ENCODE results near the gene FAM193A.
"Not testable (repeated sequence)": the region's sequence is repeated elsewhere in the genome, so short reads cannot be mapped to it uniquely, and the experiment has no call there.

The FAM193A gene

GRCh38 chr4:2652415-2653160 lies 116.1 kb downstream of the FAM193A start:
- FAIRE-seq, result no peak

GRCh38 chr4:2660596-2661211 lies 124.3 kb downstream of the FAM193A start:
- FAIRE-seq, result no peak

GRCh38 chr4:2662598-2662997 lies 126.2 kb downstream of the FAM193A start:
- no peak for FAIRE-seq

- FAIRE-seq, result no peak
Measured at GRCh38 chr4:2663275-2663674, 126.8 kb downstream of the FAM193A start.

GRCh38 chr4:2666722-2667247 lies 130.3 kb downstream of the FAM193A start:
- no peak for FAIRE-seq

- FAIRE-seq, result no peak
Measured at GRCh38 chr4:2667428-2667827, 131.0 kb downstream of the FAM193A start.

- FAIRE-seq, result no peak
Measured at GRCh38 chr4:2671267-2671895, 134.9 kb downstream of the FAM193A start.

- FAIRE-seq, result no peak
Measured at GRCh38 chr4:2672082-2672481, 135.6 kb downstream of the FAM193A start.

GRCh38 chr4:2672700-2673099 lies 136.3 kb downstream of the FAM193A start:
- FAIRE-seq, result no peak

GRCh38 chr4:2673157-2673556 lies 136.7 kb downstream of the FAM193A start:
- no peak for FAIRE-seq

- FAIRE-seq, result not testable (repeated sequence)
Measured at GRCh38 chr4:2679762-2680161, 143.3 kb downstream of the FAM193A start.

GRCh38 chr4:2684486-2684885 lies 148.0 kb downstream of the FAM193A start:
- no peak for FAIRE-seq

- FAIRE-seq, result no peak
Measured at GRCh38 chr4:2685541-2685940, 149.1 kb downstream of the FAM193A start.

- FAIRE-seq, result no peak
Measured at GRCh38 chr4:2686379-2687265, 150.2 kb downstream of the FAM193A start.

- no peak for FAIRE-seq
Measured at GRCh38 chr4:2688281-2688680, 151.8 kb downstream of the FAM193A start.

- FAIRE-seq, result no peak
Measured at GRCh38 chr4:2688697-2689096, 152.2 kb downstream of the FAM193A start.

GRCh38 chr4:2689114-2689513 lies 152.7 kb downstream of the FAM193A start:
- FAIRE-seq, result no peak

- no peak for FAIRE-seq
Measured at GRCh38 chr4:2689825-2690700, 153.6 kb downstream of the FAM193A start.

- FAIRE-seq, result no peak
Measured at GRCh38 chr4:2691313-2691712, 154.9 kb downstream of the FAM193A start.

- no peak for FAIRE-seq
Measured at GRCh38 chr4:2691952-2692435, 155.5 kb downstream of the FAM193A start.

GRCh38 chr4:2694691-2695090 lies 158.2 kb downstream of the FAM193A start:
- no peak for FAIRE-seq
